Measurements from ENCODE around the gene NOTUM.

- TF ChIP-seq EZH2 (IDR thresholded peaks at IDR 0.05; ENCODE audit: borderline replicate concordance, low read depth, low read length, severe bottlenecking) = no peak
- no peak for TF ChIP-seq CTCF (IDR thresholded peaks at IDR 0.05; ENCODE audit: borderline replicate concordance, extremely low read depth, low read length, poor library complexity, severe bottlenecking)
These were observed 50.1 kb downstream of the NOTUM start for GRCh38 chr17:81910840-81911276.

Measured in DND-41 (cell line).